Stomach (tissue), 9 donors: Measurements from ENCODE around the gene IMP4. TPM values are rescaled to one million over a fixed set of nuclear protein-coding genes. Genes with fewer than 3 reads are reported as not detected.

Experiments used
- DNase-seq, 2 donors: peaks; one replicate each; pipeline versions ENCODE4 v3.0.0 to v3.0.0-alpha.2; 2013 to 2019
- H3K27ac ChIP-seq, 5 donors: fragments of 200-600 bp in 4 of 5; sonication (generic) in 4 of 5; one replicate each; pipeline ENCODE4 v1.5.1; 2013 to 2019; ENCODE audit warnings: mild to moderate bottlenecking in 1 of 5, moderate library complexity in 1 of 5
- H3K27me3 ChIP-seq, 3 donors: fragments of 200-600 bp; sonication (generic); one replicate each; pipeline ENCODE4 v1.5.1; 2017 to 2019; ENCODE audit warnings: mixed run types in 1 of 3
- H3K36me3 ChIP-seq, 4 donors: fragments of 200-600 bp; sonication (generic); 1 replicate in 3 of 4; 2 replicates in 1 of 4; pipeline ENCODE4 v1.5.1; 2016 to 2019
- H3K4me1 ChIP-seq, 4 donors: fragments of 200-600 bp; sonication (generic); one replicate each; pipeline ENCODE4 v1.5.1; 2016 to 2019
- H3K4me3 ChIP-seq, 4 donors: fragments of 200-600 bp; sonication (generic) in 3 of 4; one replicate each; pipeline ENCODE4 v1.5.1; 2016 to 2019; ENCODE audit warnings: mild to moderate bottlenecking in 1 of 4
- H3K9me3 ChIP-seq, 4 donors: fragments of 200-600 bp; sonication (generic); one replicate each; pipeline ENCODE4 v1.5.1; 2016 to 2019
- CTCF ChIP-seq, 7 experiments: fragments of 450-650 bp in 4 of 7; fragments of 200-600 bp in 3 of 7; sonication (generic) in 3 of 7; IDR thresholded peaks; one replicate each; pipeline ENCODE4 v1.5.1; 2016 to 2019; ENCODE audit warnings: antibody characterized with exemption in 7 of 7, control low read depth in 2 of 7, mild to moderate bottlenecking in 1 of 7
- EP300 ChIP-seq: sonication (generic); formaldehyde crosslinking; IDR thresholded peaks from one replicate; pipeline ENCODE4 v1.6.1; 2017; ENCODE audit warnings: antibody characterized with exemption
- POLR2A ChIP-seq, 4 donors: fragments of 450-650 bp; IDR thresholded peaks; one replicate each; pipeline ENCODE4 v1.6.1; 2016; ENCODE audit warnings: antibody characterized with exemption in 4 of 4, control low read depth in 2 of 4, mild to moderate bottlenecking in 1 of 4, moderate library complexity in 1 of 4
- POLR2AphosphoS5 ChIP-seq, 3 donors: sonication (generic); formaldehyde crosslinking; IDR thresholded peaks; one replicate each; pipeline ENCODE4 v1.6.1; 2016; ENCODE audit warnings: antibody characterized with exemption in 3 of 3
- WGBS, 5 donors: extraction: QIAGEN DNeasy Blood & Tissue Kit in 3 of 5; methylation state at CpG; one replicate each; pipeline versions ENCODE4 v1.1.5 to v1.1.7; 2013 to 2018; 5-methylcytosine and 5-hydroxymethylcytosine counted together
- intact Hi-C: fragments of 100-400 bp; cut with DNase I; formaldehyde crosslinking; loops from one replicate; pipeline ENCODE4 v1.15.1; 2023; ENCODE audit warnings: low total_unique reads
- polyA plus RNA-seq, 3 donors: library from polyadenylated mRNA; stranded (reverse); fragments of 200-250 nt; gene quantifications; one replicate each; pipeline ENCODE4 v1.2.3, GENCODE V29; 2013
- total RNA-seq, 5 donors: library from RNA; depleted of rRNA; stranded (reverse); fragments of >200 nt; gene quantifications; one replicate each; pipeline versions ENCODE4 v1.1.0 to v1.2.3, GENCODE V29; 2014 to 2016
- donor health status: healthy with polysubstance abuse.
- donor health status: Bipolar disorder and iron deficiency.
- donor health status: healthy.

IMP4 gene
- total and polyA plus RNA-seq, 8 donors = 14.2 to 128 (median 71.2) TPM

DNA sequence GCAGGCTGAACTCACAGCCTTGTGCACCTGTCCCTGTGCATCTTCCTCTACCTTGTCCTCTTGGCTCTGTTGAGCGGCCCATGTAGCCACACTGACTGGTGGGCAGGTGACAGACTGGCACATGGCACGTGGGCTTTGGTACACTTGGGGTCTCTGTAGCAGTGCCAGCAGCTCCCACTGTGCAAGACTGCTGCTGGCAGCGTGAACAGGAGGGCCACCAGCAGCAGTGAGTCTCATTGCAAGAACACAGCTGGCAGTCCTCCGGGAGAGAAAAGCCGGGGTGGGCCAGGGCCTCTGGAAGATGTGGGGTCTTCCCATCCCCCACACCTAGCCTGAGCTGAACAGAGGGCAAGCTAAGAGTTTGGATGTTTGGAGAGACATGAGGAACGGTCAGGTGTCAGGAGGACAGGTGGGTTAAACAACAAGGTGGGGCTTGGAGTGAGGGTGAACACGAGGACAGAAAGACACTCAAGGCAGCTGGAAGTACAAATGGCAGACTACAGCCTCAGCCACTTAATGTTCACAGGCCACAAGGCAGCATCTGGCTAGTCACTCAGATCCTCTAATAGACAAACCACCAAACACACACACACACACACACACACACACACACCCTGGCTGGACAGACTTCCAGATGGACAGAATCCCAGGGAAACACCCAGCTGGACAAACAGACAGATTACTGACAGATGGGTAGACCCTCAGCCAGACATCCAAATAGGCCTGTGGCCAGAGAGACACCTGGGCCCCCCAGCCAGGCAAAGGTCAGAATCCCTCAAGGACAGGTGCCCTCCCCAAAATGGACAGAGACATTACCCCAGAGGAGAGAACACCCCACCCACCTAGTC lies 10.8 kb downstream of the IMP4 start:
- Histone ChIP-seq H3K9me3 (no peaks in the 10 kb centered on the region), H3K36me3 (peaks cover 0 to 12% (median 6%) of the 10 kb centered on the region in 4 donors), H3K27ac (no peak overlapping the region), H3K4me1 (peaks cover 14 to 44% (median 35%) of the 10 kb centered on the region in 4 donors), H3K4me3 (no peak overlapping the region), H3K27me3 (no peaks in the 10 kb centered on the region)
- TF ChIP-seq POLR2AphosphoS5 (IDR thresholded peaks at IDR 0.05) (no peak), CTCF (IDR thresholded peaks at IDR 0.05) (no peak), POLR2A (IDR thresholded peaks at IDR 0.05) (no peak), EP300 (no peak)
- intact Hi-C loops = no loop called here
- 73 to 91% (median 83%) methylated on average over 4 to 7 of the region's 7 CpGs for WGBS, 5 donors
- no peak for DNase-seq

DNA sequence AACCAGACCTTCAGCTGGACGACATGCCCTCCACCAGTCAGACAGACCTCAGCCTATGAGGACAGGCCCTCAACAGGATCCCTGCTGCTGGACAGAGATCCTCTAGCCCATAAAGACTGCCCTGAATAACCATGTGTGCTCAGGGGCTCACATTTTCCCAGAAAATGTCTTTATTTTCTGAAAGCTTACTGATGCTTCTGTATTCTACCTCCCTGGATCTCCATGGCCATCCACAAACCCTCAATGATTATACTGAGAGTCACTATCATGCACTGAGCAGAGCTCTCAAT lies 11.4 kb downstream of the IMP4 start:
- Histone ChIP-seq H3K27me3 (no peaks in the 10 kb centered on the region), H3K9me3 (no peaks in the 10 kb centered on the region), H3K4me1 (peaks cover 14 to 44% (median 35%) of the 10 kb centered on the region in 4 donors), H3K4me3 (no peak overlapping the region), H3K36me3 (peaks cover 0 to 10% (median 3%) of the 10 kb centered on the region in 4 donors), H3K27ac (no peak overlapping the region)
- DNase-seq = no peak
- TF ChIP-seq CTCF (IDR thresholded peaks at IDR 0.05) (no peak), EP300 (no peak), POLR2AphosphoS5 (IDR thresholded peaks at IDR 0.05) (no peak), POLR2A (IDR thresholded peaks at IDR 0.05) (no peak)
- 44 to 71% (median 50%) methylated on average over 1 of the region's 1 CpG for WGBS, 5 donors
- intact Hi-C loops = no loop called here

- H3K9me3 ChIP-seq = no peaks in the 10 kb centered on the region
- DNase-seq = no peak
- H3K4me3 ChIP-seq = peak overlapping the region; percentile 71 to 87 (median 80)
- peaks cover 0 to 7% (median 3%) of the 10 kb centered on the region in 4 donors for H3K36me3 ChIP-seq
- intact Hi-C loops = no loop called here
- TF ChIP-seq POLR2AphosphoS5 (IDR thresholded peaks at IDR 0.05) = no peak
- TF ChIP-seq POLR2A (IDR thresholded peaks at IDR 0.05) = no peak
- TF ChIP-seq EP300 = no peak
- TF ChIP-seq CTCF (IDR thresholded peaks at IDR 0.05) = no peak
- peak overlapping the region; percentile 84 to 91 (median 88) for H3K27ac ChIP-seq
- H3K4me1 ChIP-seq = peaks cover 14 to 44% (median 35%) of the 10 kb centered on the region in 4 donors
- WGBS, 5 donors = 13 to 25% (median 15%) methylated on average over 16 to 21 of the region's 21 CpGs
- H3K27me3 ChIP-seq = no peaks in the 10 kb centered on the region
These were observed 12.5 kb downstream of the IMP4 start for GRCh38 chr2:130355172-130355577.

DNA sequence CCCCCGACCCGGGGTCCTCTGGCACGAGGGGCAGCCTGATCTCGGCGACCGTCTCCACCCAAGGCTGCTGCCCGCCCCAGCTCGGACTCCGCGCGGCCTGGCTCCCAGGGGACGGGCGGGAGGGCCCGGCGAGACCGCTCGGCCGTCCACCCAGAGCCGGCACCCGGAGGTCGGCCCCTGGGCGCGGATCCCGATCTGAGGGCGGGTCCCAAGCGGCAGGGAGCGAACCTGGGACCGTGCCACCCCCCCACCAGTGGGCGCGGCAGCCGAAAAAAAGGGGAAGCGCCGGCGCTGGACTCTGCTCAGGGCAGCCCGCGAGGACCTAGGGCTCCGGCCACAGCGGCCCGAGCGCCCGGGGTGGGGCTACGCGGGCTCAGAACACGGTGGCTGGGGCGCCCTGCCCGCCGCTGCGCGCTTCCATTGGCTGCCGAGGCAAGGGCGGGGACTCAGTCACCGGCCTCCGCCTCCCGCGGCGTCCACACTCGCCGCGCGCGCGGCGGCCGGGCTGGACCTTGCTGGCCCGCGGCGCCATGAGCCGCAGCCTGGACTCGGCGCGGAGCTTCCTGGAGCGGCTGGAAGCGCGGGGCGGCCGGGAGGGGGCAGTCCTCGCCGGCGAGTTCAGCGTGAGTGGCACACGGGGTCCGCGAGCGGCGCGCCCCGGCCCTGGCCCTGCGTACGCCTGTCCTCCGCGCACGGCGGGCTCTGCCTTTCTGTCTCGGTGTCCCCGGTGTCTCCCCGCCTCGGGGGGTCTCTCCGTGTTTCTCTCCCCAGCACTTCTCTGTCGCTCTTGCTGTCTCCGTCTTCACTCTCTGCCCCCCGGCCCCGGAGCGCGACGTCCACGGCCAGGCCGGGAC lies 13.1 kb downstream of the IMP4 start, which contains the start of gene PTPN18:
Gene PTPN18 (plus strand): TSS at position 479 of the 854 bp plus-strand sequence. CDS start 52 bp downstream, at position 531.
- Histone ChIP-seq H3K36me3 (peaks cover 0 to 7% (median 3%) of the 10 kb centered on the region in 4 donors), H3K4me1 (peaks cover 14 to 44% (median 35%) of the 10 kb centered on the region in 4 donors), H3K9me3 (no peaks in the 10 kb centered on the region), H3K4me3 (peak within 1 kb of the TSS; percentile 71 to 87 (median 80)), H3K27me3 (no peaks in the 10 kb centered on the region), H3K27ac (peak within 1 kb of the TSS; percentile 84 to 91 (median 88))
- peak in 5 of 7 experiments; percentile 15 to 66 (median 30) for TF ChIP-seq CTCF (IDR thresholded peaks at IDR 0.05)
- no peak for TF ChIP-seq POLR2A (IDR thresholded peaks at IDR 0.05)
- TF ChIP-seq EP300 = no peak
- TF ChIP-seq POLR2AphosphoS5 (IDR thresholded peaks at IDR 0.05) = peak in 2 of 3 donors; percentile 78 to 83
- 0 to 1% (median 0%) methylated on average over 11 to 107 of the region's 107 CpGs for WGBS, 5 donors
- peak; percentile 94 to 95 for DNase-seq
- intact Hi-C loops = no loop called here
